Measurements from ENCODE around the gene CHTOP. TPM values are rescaled to one million over a fixed set of nuclear protein-coding genes. Genes with fewer than 3 reads are reported as not detected.
A peak's percentile ranks its signal among the peaks of the same experiment; 100 is the strongest.

CHTOP gene
- total and polyA plus RNA-seq, 2 of the 8 experiments (the other 6 are each of a cell fraction or from before 2014, with no cell fraction given) = 84.6 to 104 TPM

- FAIRE-seq (no peak), DNase-seq (ENCODE audit: low read depth in 1 of 2, low spot score in 2 of 2) (no peak)
- Histone ChIP-seq H3K4me2 (ENCODE audit: insufficient read depth in 1 of 2, low read depth in 2 of 2, low read length in 2 of 2) (peak overlapping the region; percentile 33 to 71; a peak in 3 of 4 replicates), H3K79me1 (ENCODE audit: low read depth, low read length) (no peaks in the 10 kb centered on the region), H3K23ac (ENCODE audit: insufficient read length) (no peak overlapping the region), H4K8ac (ENCODE audit: extremely low read depth, insufficient read depth, low read length) (peak overlapping the region; percentile 84; the same call in 1 of the 2 replicates), H3K4me3 (ENCODE audit: extremely low read depth in 1 of 4, insufficient read depth in 2 of 4, low read depth in 3 of 4, low read length in 4 of 4) (peak overlapping the region in 3 of 4 experiments; percentile 21 to 97 (median 34); a peak in 5 of 8 replicates), H2BK12ac (ENCODE audit: low read depth, low read length) (no peak overlapping the region; the same call in 1 of the 2 replicates), H4K5ac (ENCODE audit: insufficient read length, low read depth, low read length) (peak overlapping the region; percentile 41), H3K18ac (ENCODE audit: extremely low read depth, low read length) (peak overlapping the region; percentile 56; the same call in 1 of the 2 replicates), H4K20me1 (replicated peaks in 1 of 2; ENCODE audit: control insufficient read depth in 1 of 2, insufficient read depth in 2 of 2, low read length in 2 of 2) (peaks cover 0 to 1% of the 10 kb centered on the region in 2 experiments), H3K36me3 (ENCODE audit: control insufficient read depth in 2 of 4, insufficient read depth in 4 of 4, low read length in 3 of 4) (peaks cover 19 to 25% (median 22%) of the 10 kb centered on the region in 4 experiments), H3K27ac (ENCODE audit: low read depth, low read length) (no peak overlapping the region), H3K4me1 (replicated peaks in 1 of 4; ENCODE audit: control insufficient read depth in 3 of 4, insufficient read depth in 4 of 4, low read length in 3 of 4) (peaks cover 0 to 12% (median 5%) of the 10 kb centered on the region in 4 experiments; a peak in 5 of 7 replicates), H3K23me2 (ENCODE audit: low read depth, low read length) (no peaks in the 10 kb centered on the region; the same call in 1 of the 2 replicates), H3K56ac (replicated peaks; ENCODE audit: insufficient read length, low read depth, low read length) (no peak overlapping the region), H3K9ac (replicated peaks in 1 of 4; ENCODE audit: extremely low read depth in 1 of 4, low read depth in 3 of 4, low read length in 3 of 4) (no peak overlapping the region; a peak in 1 of 7 replicates), H3K9me3 (ENCODE audit: insufficient read depth in 2 of 2, low read depth in 1 of 2, low read length in 1 of 2) (no peaks in the 10 kb centered on the region), H2BK5ac (ENCODE audit: low read depth, low read length) (peak overlapping the region; percentile 61), H4K91ac (replicated peaks; ENCODE audit: insufficient read length, low read length) (no peak overlapping the region), H2BK15ac (ENCODE audit: low read length) (no peak overlapping the region), H3K4ac (replicated peaks; ENCODE audit: insufficient read length, low read depth, low read length) (no peak overlapping the region), H2AFZ (ENCODE audit: low read length) (peak overlapping the region; percentile 30; the same call in 1 of the 2 replicates), H2BK120ac (replicated peaks; ENCODE audit: low read depth, low read length) (no peak overlapping the region), H2BK20ac (ENCODE audit: low read length) (no peak overlapping the region), H3K79me2 (ENCODE audit: control insufficient read depth in 1 of 2, insufficient read depth in 2 of 2, low read length in 2 of 2) (peaks cover 0 to 36% of the 10 kb centered on the region in 2 experiments; a peak in 3 of 4 replicates), H3K27me3 (replicated peaks in 1 of 4; ENCODE audit: control insufficient read depth in 3 of 4, extremely low read depth in 1 of 4, insufficient read depth in 3 of 4, low read length in 3 of 4) (no peaks in the 10 kb centered on the region), H2AK5ac (ENCODE audit: low read depth, low read length) (peak overlapping the region; percentile 77; the same call in 1 of the 2 replicates), H3K14ac (ENCODE audit: insufficient read length) (no peak overlapping the region)
- 72% methylated on average over 18 of the region's 18 CpGs; no CpG with 5 or more reads in 1 of the 2 experiments for WGBS, 2 experiments (ENCODE audit: extremely low coverage in 1 of 2, insufficient coverage in 1 of 2, insufficient read length in 1 of 2, insufficient replicate concordance in 2 of 2, low coverage in 1 of 2, low lambda C conversion rate in 2 of 2, missing lambda C conversion rate in 1 of 2)
- ChIA-PET CTCF (ENCODE audit: partially characterized antibody) (interaction anchor here (0.8 to 2.9 kb wide), 6 partner anchors 13 to 98 kb away, joined by 3 to 13 read pairs (median 4); partner anchors contain the start of gene S100A6), POLR2A (ENCODE audit: partially characterized antibody) (interaction anchor here (0.8 to 15.6 kb wide), 36 partner anchors 9 to 587 kb away, joined by 3 to 261 read pairs (median 5); partner anchors contain the start of genes CRTC2, ILF2, INTS3 and S100A14)
- TF ChIP-seq BRCA1 (IDR thresholded peaks at IDR 0.05; ENCODE audit: low read depth, low read length) (no peak), ASH2L (IDR thresholded peaks at IDR 0.05; ENCODE audit: low read length) (no peak), HDAC2 (IDR thresholded peaks at IDR 0.05; ENCODE audit: borderline replicate concordance in 1 of 2, low read depth in 2 of 2, low read length in 2 of 2) (0 out of 4 replicates have a peak, but pooled peaks of 1 of the 2 experiments have one; percentile 10), BCL11A (IDR thresholded peaks at IDR 0.05; ENCODE audit: low read depth in 2 of 2, low read length in 2 of 2) (no peak), SP1 (IDR thresholded peaks at IDR 0.05; ENCODE audit: low read depth, low read length) (no peak), POU5F1 (IDR thresholded peaks at IDR 0.05; ENCODE audit: low read depth, low read length) (no peak), ATF3 (IDR thresholded peaks at IDR 0.05; ENCODE audit: insufficient read depth, low read depth, low read length) (no peak), KDM1A (IDR thresholded peaks at IDR 0.05; ENCODE audit: borderline replicate concordance, low read length) (peak; percentile 55; the same call in 1 of the 2 replicates)
Measured at GRCh38 chr1:153633161-153633753, 609 bp upstream of the CHTOP start.
